NCI-H510A treated with DMSO at 0.1 percent for 48 hours (cell line): ENCODE data around the gene TRPV5.

Experiments
- DNase-seq: peaks from one replicate; lab custom pipeline; 2025; lab: John Stamatoyannopoulos, UW

Gene TRPV5

DNA sequence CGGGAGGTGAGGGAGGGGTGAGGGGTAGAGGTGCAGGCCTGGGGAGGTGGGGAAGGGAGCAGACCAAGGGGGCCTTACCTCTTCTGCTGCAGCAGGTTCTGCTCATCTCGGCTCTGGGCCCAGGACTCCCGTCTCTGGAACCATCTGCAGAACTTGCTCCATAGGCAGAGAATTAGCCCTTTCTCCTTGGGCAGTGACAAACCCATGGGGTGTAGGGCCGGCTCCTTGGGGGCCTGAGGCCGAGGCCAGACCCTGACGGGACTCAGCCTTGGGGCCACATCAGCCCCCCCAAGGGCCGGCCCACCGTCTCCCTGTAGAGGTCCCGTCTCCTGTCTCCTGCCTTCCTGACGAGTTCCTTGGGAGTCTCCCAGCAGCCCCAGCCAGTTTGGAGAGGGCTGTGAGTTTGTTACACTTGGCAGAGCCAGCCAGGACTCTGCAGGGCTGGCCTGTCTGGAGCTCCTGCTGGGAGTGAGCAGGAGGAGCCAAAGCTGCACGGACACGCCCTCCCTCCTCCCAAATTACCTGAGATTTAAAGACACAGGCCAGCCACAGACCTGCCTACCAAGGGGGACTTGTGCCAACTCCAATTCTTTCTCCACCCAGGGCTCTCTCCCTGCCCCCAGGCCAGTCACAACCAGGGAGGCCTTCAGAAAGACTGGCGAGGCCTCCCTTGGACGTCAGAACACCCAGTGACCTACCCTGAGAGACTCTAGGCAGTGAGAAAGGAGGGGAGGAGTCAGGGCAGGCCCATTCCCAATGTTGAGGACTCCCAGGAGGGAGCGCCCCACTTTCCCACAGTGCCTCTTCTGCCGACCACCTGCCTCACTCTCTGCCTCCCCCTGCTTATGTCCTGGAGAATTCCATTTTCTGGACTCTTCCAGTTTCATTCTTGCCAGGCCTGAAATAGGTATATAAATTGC lies 48.0 kb downstream of the TRPV5 start, which contains the start of gene TRPV6:
Gene TRPV6, minus strand, starts transcription at position 435 of the 920 bp plus-strand sequence.
- DNase-seq: no peak

DNA sequence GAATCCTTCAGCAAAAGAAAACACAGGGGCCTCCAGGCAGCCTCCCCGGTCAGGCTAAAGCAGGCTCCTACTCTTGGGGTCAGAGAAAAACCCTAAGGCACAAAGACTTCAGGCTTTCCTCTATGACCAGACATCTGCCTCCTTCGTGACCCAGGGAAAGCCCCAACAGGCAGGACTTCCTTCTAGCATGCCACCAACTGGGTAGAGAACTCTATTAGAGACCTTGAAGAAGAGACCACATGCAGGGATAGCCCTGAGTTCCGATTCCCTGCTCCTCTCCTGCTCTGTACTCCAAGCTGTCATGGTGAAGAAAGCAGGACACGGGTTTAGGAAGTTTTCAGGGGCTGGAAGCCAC lies 49.3 kb downstream of the TRPV5 start:
- DNase-seq: no peak

DNA sequence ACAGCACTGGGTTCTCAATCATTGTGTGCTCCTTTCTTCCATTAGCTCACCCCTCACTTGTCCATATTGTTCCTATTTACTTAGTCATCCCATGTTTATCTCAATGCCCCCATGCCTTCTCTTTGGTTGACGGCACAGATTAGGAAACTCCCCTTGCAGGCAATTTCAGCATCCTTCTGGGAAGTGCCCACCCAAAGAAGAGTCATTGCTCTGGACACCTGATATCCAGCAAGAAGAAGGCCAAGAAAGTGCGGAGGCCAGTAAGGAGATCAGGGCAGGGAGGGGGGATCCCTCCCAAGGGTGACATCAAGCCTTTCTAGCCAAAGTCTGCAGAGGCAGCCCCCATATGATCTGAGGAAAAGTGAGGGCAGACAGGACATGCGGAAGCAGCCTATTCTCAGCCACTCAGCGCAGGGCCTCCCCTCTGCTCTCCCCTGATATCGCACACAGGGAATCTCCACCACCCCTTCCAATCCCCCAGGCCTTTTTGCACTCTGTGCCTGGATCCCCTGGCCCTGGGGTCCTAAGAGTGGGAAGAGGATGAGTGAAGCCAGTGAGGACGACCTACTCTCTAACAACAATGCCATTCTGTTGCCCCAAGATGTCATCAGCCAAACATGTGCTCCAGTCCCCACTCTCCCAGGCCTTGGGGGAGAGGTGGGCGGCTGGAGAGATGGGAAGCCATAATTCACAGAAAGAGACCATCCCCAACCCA lies 49.8 kb downstream of the TRPV5 start:
- no peak for DNase-seq

GRCh38 chr7:142883145-142883544 lies 50.4 kb downstream of the TRPV5 start:
- no peak for DNase-seq

DNA sequence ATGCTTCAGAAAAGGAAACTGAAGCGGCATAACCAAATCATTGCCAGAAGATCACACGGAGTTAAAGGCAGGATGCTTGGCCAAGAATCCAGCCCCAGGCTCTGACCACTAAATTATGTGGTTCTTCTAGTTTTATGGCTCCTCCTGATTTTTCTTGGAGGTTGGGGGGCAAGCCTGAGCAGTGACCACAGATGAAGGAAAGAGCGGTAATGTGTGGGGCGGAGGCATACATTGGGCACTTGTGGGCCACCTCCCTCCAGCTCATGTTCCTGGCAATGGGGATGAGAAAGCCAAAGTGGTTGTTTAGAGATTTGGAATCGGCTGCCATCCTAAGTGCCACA lies 51.2 kb downstream of the TRPV5 start:
- no peak for DNase-seq

GRCh38 chr7:142881586-142882337 lies 51.8 kb downstream of the TRPV5 start:
- no peak for DNase-seq

DNA sequence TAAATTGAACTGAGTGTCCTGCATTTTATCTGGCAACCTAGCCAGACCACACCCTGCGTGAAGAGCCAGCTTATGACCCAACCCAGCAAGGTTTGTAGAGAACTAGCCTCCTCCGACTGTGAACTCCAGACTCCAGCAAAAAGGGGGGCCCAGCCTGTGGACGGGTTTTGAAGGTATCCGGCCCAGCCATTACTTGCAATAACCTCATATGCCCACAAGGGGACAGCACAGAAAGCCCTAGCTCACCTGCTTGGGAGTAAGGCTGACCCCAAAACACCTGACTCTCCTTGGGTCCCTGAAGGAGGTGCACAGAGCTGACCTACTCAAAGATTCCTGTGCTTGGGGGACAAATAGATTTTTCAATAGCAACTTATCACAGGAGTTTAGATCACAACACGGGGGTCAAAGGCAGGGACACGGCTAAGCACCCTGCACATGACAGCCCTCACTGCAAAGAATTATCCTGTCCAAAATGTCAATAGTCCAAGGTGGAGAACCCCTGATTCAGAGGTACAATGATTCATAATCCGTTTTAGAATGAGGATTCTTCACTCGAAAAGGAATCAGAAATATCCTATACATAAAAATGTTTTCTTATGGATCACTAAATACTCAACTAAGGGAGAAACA lies 52.6 kb downstream of the TRPV5 start:
- DNase-seq: no peak

GRCh38 chr7:142879060-142879459 lies 54.5 kb downstream of the TRPV5 start:
- no peak for DNase-seq

GRCh38 chr7:142878315-142878714 lies 55.2 kb downstream of the TRPV5 start:
- DNase-seq: no peak

DNA sequence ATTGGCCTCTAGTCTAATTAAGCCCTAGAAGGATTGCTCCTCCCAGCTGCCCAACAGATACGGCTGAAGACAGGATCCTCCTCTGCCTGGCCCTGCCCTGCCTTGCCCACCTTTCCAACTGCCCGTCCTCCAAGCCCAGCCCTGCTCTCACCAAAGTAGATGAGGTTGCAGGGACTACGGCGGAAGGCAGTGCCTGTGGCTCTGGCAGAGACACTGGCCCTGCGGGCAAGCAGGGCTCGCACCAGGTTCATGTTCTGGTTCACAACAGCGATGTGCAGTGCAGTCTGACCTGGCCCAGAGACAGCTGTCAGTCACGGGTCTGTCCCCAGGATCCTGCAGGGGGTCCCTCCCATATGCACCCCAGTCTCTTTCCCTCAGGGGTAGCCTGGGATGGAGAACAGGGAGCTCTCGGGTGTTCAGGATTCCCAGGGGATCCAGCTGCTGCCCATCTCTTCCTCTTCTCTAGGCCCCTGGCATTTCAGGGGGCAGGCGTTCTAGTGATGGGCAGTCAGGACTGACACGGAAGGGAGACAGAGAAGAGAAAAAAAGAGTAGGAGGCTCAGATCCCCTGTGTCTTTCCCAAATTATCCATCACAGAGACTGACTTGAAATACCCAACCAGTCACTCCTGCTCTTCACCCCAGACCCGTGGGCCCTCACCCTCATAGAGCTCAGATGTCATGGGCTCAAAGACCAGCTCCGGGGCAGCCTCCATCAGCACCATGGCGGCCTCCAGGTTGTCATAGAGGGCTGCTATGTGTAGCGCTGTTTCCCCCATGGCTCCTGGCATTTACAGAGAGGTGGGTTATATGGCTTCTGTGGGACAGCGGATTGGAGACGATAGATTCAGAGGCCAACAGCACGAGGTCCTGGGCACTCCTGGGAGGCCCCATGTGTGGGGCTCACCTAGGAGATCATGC lies 56.3 kb downstream of the TRPV5 start:
- no peak for DNase-seq

- no peak for DNase-seq
Measured at GRCh38 chr7:142876236-142876960, 57.1 kb downstream of the TRPV5 start.

DNA sequence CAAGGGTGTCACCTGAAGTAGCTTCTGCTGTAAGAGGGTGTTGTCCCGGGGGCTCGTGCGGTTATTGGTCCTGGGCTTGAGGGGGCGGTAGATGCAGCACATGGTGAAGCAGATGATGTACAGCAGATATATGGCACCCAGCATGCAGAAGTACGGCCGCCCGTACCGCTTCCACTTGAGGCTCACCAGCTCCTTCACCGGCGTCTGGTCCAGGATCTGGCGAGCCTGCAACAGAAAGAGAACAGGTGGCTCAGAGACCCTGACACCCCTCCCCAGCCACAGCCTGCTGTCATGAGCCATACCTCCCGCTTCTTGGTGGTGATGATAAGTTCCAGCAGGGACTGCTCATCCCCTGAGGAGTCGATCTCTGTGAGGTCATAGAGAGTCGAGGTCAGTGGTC lies 58.1 kb downstream of the TRPV5 start:
- DNase-seq: no peak

DNA sequence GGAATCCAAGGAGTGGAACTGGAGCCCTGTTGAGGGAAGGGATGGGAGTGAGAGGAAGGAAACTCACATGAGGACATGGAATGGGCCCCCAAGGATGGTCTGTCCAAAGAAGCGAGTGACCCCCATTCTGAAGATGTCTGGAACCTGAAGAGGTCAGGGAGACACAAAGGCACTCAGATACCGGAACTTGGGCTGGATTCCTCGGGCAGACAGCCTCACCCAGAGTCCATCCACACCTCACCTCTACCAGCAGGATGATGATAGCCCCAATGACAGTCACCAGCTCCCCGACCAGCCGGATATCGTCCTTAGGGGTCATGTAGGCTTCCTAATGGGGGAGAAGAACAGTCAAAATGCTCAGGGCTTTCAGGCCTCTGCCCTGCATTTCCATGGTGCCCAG lies 58.7 kb downstream of the TRPV5 start:
- DNase-seq: no peak

GRCh38 chr7:142874409-142874808 lies 59.1 kb downstream of the TRPV5 start:
- no peak for DNase-seq

GRCh38 chr7:142873871-142874270 lies 59.7 kb downstream of the TRPV5 start:
- DNase-seq: no peak

- no peak for DNase-seq
Measured at GRCh38 chr7:142873281-142873784, 60.2 kb downstream of the TRPV5 start.

DNA sequence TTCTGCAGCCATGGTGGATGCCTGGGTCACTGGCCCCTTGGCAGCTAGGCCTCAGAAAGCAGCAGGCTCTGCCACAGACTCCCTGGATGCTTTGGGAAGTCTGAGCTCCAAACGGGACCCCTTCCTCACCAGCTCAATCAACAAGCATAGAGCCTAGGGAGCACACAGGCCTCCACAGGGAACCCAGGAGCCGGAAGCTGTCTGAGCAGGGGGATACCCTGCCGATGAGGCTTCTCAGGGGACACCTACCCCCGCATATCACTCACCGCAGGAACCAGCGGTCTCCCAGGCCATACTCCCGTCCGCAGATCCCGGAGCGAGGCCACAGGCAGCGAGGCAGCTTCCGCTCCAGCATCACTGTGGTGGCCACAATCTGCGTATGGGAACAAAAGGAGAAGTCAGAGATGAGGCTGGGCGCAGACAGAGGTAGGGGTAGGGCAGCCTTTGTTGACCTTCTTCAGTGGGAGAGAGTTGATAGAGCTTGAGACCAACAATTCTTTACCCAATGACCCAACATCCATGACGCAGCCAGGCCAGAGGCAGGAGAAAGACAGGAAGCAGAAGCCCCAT lies 61.4 kb downstream of the TRPV5 start:
- DNase-seq: no peak

GRCh38 chr7:142871260-142872105 lies 62.1 kb downstream of the TRPV5 start:
- no peak for DNase-seq
